GM23248 (cell line): ENCODE results near the gene SYNDIG1. TPM values are rescaled to one million over a fixed set of nuclear protein-coding genes. Genes with fewer than 3 reads are reported as not detected.
"Not testable (repeated sequence)": the region's sequence is repeated elsewhere in the genome, so short reads cannot be mapped to it uniquely, and the experiment has no call there.

ENCODE experiments used
- DNase-seq: peaks from one replicate; pipeline ENCODE4 v3.0.0-alpha.2; 2015
- H2AFZ ChIP-seq: fragments of 200-600 bp; sonication (generic); 2 replicates; pipeline ENCODE4 v1.6.1; 2016; ENCODE audit warnings: antibody characterized with exemption
- H3F3A ChIP-seq: fragments of 200-600 bp; sonication (generic); 2 replicates; pipeline ENCODE4 v1.6.1; 2016; ENCODE audit warnings: mild to moderate bottlenecking, antibody characterized with exemption, mixed run types; ENCODE audit not compliant: insufficient read depth
- H3K27ac ChIP-seq: fragments of 200-600 bp; sonication (generic); 2 replicates; pipeline ENCODE4 v1.5.1; 2016; ENCODE audit warnings: mild to moderate bottlenecking
- H3K27me3 ChIP-seq: fragments of 200-600 bp; sonication (generic); replicated peaks from 2 replicates; pipeline ENCODE4 v1.6.1; 2016; ENCODE audit warnings: mild to moderate bottlenecking; ENCODE audit not compliant: insufficient read depth
- H3K36me3 ChIP-seq: fragments of 200-600 bp; sonication (generic); 2 replicates; pipeline ENCODE4 v1.6.1; 2016; ENCODE audit warnings: low read depth, mild to moderate bottlenecking
- H3K4me1 ChIP-seq: fragments of 200-600 bp; sonication (generic); 2 replicates; pipeline ENCODE4 v1.6.1; 2016; ENCODE audit warnings: mild to moderate bottlenecking; ENCODE audit not compliant: insufficient read depth
- H3K4me2 ChIP-seq: fragments of 200-600 bp; sonication (generic); one replicate; pipeline ENCODE4 v1.6.1; 2016; ENCODE audit warnings: mild to moderate bottlenecking; ENCODE audit not compliant: unreplicated experiment
- H3K4me3 ChIP-seq: fragments of 200-600 bp; sonication (generic); 2 replicates; pipeline ENCODE4 v1.5.1; 2016; ENCODE audit warnings: mild to moderate bottlenecking
- H3K79me2 ChIP-seq: fragments of 200-600 bp; sonication (generic); 2 replicates; pipeline ENCODE4 v1.6.1; 2016; ENCODE audit warnings: mild to moderate bottlenecking; ENCODE audit not compliant: insufficient read depth
- H3K9ac ChIP-seq: fragments of 200-600 bp; sonication (generic); 2 replicates; pipeline ENCODE4 v1.6.1; 2016; ENCODE audit warnings: mild to moderate bottlenecking
- H3K9me2 ChIP-seq: fragments of 200-600 bp; sonication (generic); 2 replicates; pipeline ENCODE4 v1.6.1; 2016; ENCODE audit warnings: mixed run types, mild to moderate bottlenecking, moderate library complexity; ENCODE audit not compliant: insufficient read depth
- H3K9me3 ChIP-seq: fragments of 200-600 bp; sonication (generic); one replicate; pipeline ENCODE4 v1.6.1; 2017; ENCODE audit warnings: low read depth
- H4K20me1 ChIP-seq: fragments of 200-600 bp; sonication (generic); 2 replicates; pipeline ENCODE4 v1.6.0; 2016; ENCODE audit not compliant: insufficient read depth
- EZH2 ChIP-seq: fragments of 200-600 bp; sonication (generic); IDR thresholded peaks from 2 replicates; pipeline ENCODE4 v1.6.1; 2018; ENCODE audit warnings: antibody characterized with exemption, mild to moderate bottlenecking; ENCODE audit not compliant: insufficient read depth, poor library complexity, severe bottlenecking
- EZH2phosphoT487 ChIP-seq: fragments of 200-600 bp; sonication (generic); IDR thresholded peaks from 2 replicates; pipeline ENCODE4 v1.6.1; 2018; ENCODE audit warnings: antibody characterized with exemption, moderate library complexity, mild to moderate bottlenecking, low read depth; ENCODE audit not compliant: insufficient read depth
- WGBS, 2 experiments: methylation state at CpG; one replicate each; pipeline ENCODE4 v1.1.6; 2015 to 2017; ENCODE audit warnings: low lambda C conversion rate in 2 of 2, low coverage in 1 of 2; ENCODE audit errors: missing lambda C conversion rate in 2 of 2; 5-methylcytosine and 5-hydroxymethylcytosine counted together
- in situ Hi-C: fragments of 300-500 bp; cut with MboI; formaldehyde crosslinking; loops from 2 replicates; pipeline ENCODE4 v1.15.0; 2020
- polyA plus RNA-seq: library from polyadenylated mRNA; unstranded; fragments of >200 nt; fragmentation: Nextera tagmentation; extraction: Ambion mirVana; gene quantifications from 2 replicates; pipeline ENCODE4 v1.2.1, GENCODE V29; 2016
- total RNA-seq: library from RNA; depleted of rRNA; stranded (reverse); fragments of >200 nt; shearing (Covaris generic); gene quantifications from 2 replicates; pipeline ENCODE4 v1.2.3, GENCODE V29; 2014

The SYNDIG1 gene
- total and polyA plus RNA-seq, 2 experiments from 2014 or later, result 1.6 to 2.6 TPM

DNA sequence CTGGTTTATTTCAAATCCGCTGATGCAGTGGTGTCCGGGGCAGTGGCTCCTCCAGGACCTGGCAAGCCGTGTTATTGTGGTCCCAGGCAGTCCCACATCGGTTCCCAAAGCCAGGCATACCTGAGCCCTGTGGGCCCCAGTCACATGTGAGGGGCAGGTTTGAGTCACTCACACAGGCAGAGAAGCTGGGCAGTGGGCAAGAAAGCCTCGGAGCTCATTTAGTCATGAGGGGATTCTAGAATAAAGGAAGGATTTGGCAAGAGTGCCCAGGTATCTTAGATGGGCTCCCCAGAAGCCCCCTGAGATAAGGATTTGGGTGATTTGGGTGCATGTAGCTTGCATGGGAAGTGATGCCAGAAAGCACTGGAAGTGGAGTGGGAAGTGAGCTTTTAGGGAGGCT, 37.3 kb downstream of the SYNDIG1 start:
- no peaks in the 10 kb centered on the region for H3K79me2 ChIP-seq
- H3K27me3 ChIP-seq, result no peaks in the 10 kb centered on the region
- no peaks in the 10 kb centered on the region for H4K20me1 ChIP-seq
- no peak overlapping the region for H3K27ac ChIP-seq
- H3K9me2 ChIP-seq, result no peaks in the 10 kb centered on the region
- peaks cover 17% of the 10 kb centered on the region for H3K4me1 ChIP-seq
- DNase-seq, result no peak
- TF ChIP-seq EZH2phosphoT487, result no peak
- no peak for TF ChIP-seq EZH2
- H3K36me3 ChIP-seq, result no peaks in the 10 kb centered on the region
- 81 to 86% methylated on average over 5 of the region's 5 CpGs for WGBS, 2 experiments
- no peaks in the 10 kb centered on the region for H3K9me3 ChIP-seq
- H3K9ac ChIP-seq, result no peak overlapping the region
- in situ Hi-C loops, result no loop called here
- no peak overlapping the region for H3K4me2 ChIP-seq
- H3K4me3 ChIP-seq, result no peak overlapping the region
- H3F3A ChIP-seq, result peaks cover 18% of the 10 kb centered on the region
- H2AFZ ChIP-seq, result no peak overlapping the region

DNA sequence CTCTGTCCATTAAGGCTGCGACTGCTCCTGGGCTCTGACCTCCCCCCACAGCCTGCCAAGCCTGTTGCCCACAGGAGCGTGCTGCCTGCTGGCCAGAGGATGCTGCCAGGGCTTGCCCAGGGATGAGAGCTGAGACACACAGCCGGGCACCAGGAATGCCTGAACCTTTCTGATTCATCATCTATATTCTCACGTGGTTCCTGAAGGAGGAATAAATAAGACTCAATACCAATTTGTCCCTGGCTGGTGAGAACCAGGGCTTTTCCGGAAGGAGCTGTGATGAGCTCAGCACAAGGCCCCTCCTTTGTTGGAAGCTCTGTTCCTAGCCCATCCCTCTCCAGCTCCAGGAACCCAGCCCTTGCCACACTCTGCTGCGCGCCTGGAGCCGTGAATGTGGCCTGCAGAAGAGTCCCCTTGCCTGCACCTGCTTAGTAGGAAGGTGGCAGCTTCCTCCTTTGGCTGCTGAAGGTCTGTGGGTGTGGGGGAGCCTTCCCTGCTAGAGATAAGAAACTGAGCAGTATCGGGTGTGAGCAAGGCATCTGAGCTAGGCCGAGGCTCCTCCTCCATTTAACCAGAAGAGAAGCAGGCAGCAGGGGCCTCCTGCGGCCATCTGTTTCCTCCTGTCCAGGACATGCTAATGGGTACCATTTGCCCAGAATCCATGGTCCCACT, 37.9 kb downstream of the SYNDIG1 start:
- Histone ChIP-seq H4K20me1 (no peaks in the 10 kb centered on the region), H3K4me1 (peaks cover 14% of the 10 kb centered on the region), H3K79me2 (no peaks in the 10 kb centered on the region), H3K4me2 (no peak overlapping the region), H2AFZ (no peak overlapping the region), H3K27me3 (no peaks in the 10 kb centered on the region), H3K4me3 (no peak overlapping the region), H3K9me3 (no peaks in the 10 kb centered on the region), H3K36me3 (no peaks in the 10 kb centered on the region), H3K9ac (no peak overlapping the region), H3F3A (peaks cover 14% of the 10 kb centered on the region), H3K9me2 (no peaks in the 10 kb centered on the region), H3K27ac (no peak overlapping the region)
- WGBS, 2 experiments, result 56 to 63% methylated on average over 11 of the region's 11 CpGs
- in situ Hi-C loops, result no loop called here
- no peak for DNase-seq
- TF ChIP-seq EZH2phosphoT487 (no peak), EZH2 (no peak)

DNA sequence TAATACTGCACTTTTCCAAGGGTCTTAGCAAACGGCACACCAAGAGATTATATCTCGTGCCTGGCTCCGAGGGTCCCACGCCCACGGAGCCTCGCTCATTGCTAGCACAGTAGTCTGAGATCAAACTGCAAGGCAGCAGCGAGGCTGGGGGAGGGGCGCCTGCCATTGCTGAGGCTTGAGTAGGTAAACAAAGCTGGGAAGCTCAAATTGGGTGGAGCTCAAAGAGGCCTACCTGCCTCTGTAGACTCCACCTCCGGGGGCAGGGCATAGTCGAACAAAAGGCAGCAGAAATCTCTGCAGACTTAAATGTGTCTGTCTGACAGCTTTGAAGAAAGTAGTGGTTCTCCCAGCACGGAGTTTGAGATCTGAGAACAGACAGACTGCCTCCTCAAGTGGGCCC, 43.0 kb downstream of the SYNDIG1 start:
- H3K9me3 ChIP-seq, DNase-seq, H3K9me2 ChIP-seq, H3K27ac ChIP-seq, H3K9ac ChIP-seq, H3K27me3 ChIP-seq, H3K36me3 ChIP-seq, H3K4me3 ChIP-seq, H3K4me2 ChIP-seq, H3K4me1 ChIP-seq, H3K79me2 ChIP-seq, H4K20me1 ChIP-seq, H3F3A ChIP-seq, in situ Hi-C loops, H2AFZ ChIP-seq: not testable (repeated sequence)
- WGBS, 2 experiments, result 68 to 74% methylated on average over 11 of the region's 11 CpGs

DNA sequence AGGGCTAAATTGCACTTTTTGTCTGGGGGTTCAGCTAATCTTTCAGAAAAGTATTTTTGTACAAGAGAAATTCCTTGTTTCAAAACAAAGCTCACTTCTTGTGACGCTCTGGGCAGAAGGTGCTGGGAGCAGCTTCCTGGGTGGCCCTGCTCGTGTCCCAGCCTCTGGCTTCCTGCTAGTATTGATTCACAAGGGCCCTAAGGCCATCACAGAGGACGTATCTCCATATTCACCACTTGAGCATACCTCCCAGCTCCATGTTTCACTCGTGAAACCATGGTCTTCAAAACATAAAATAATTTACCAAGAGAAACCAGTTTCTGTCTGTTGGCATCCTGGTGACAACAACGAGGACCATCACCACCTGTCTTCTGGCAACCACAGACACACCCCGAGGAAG, 49.1 kb downstream of the SYNDIG1 start:
- Histone ChIP-seq H3K79me2 (no peaks in the 10 kb centered on the region), H3F3A (no peaks in the 10 kb centered on the region), H3K27me3 (no peaks in the 10 kb centered on the region), H3K4me2 (no peak overlapping the region), H3K27ac (no peak overlapping the region), H3K4me1 (no peaks in the 10 kb centered on the region), H3K9me2 (no peaks in the 10 kb centered on the region), H3K9ac (no peak overlapping the region), H3K36me3 (no peaks in the 10 kb centered on the region), H3K9me3 (no peaks in the 10 kb centered on the region), H4K20me1 (no peaks in the 10 kb centered on the region), H3K4me3 (no peak overlapping the region), H2AFZ (no peak overlapping the region)
- 56% methylated on average over 6 of the region's 6 CpGs for WGBS, 2 experiments
- in situ Hi-C loops, result no loop called here
- no peak for DNase-seq
- TF ChIP-seq EZH2 (no peak), EZH2phosphoT487 (no peak)

DNA sequence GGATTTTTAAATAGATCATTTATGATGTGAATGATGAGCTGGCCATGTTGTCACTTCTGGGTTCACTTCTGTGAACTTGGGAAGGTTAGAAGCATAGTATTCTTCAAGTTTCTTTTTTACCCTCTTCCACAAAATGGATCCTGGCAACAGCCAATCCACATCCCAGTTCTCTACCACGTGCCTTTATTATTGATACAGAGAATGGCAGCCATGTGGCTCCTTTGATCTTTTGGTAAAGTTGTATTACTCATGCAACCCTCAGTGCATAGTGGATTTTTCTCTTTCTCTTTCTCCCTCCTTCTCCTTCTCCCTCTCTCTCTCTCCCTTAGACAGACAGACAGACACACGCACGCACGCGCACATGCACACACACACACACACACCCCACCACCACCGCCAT, 50.0 kb downstream of the SYNDIG1 start:
- Histone ChIP-seq H4K20me1 (no peaks in the 10 kb centered on the region), H3K79me2 (no peaks in the 10 kb centered on the region), H3K9me3 (no peaks in the 10 kb centered on the region), H3K9me2 (no peaks in the 10 kb centered on the region), H3K27me3 (no peaks in the 10 kb centered on the region), H2AFZ (no peak overlapping the region), H3F3A (no peaks in the 10 kb centered on the region), H3K9ac (no peak overlapping the region), H3K4me1 (no peaks in the 10 kb centered on the region), H3K36me3 (no peaks in the 10 kb centered on the region), H3K27ac (no peak overlapping the region), H3K4me3 (no peak overlapping the region), H3K4me2 (no peak overlapping the region)
- WGBS, 2 experiments, result 79% methylated on average over 6 of the region's 6 CpGs
- in situ Hi-C loops, result no loop called here
- TF ChIP-seq EZH2phosphoT487 (no peak), EZH2 (no peak)
- no peak for DNase-seq
